GM10847 (cell line): ENCODE data around the gene HIP1R.

Experiments used
- POLR2A ChIP-seq: IDR thresholded peaks from 2 replicates; pipeline ENCODE4 v1.6.1; 2011; ENCODE audit not compliant: insufficient read length; ENCODE audit errors: extremely low read depth

The HIP1R gene

GRCh38 chr12:122823429-122823828, 11.8 kb upstream of the HIP1R start:
- TF ChIP-seq POLR2A = no peak

GRCh38 chr12:122825773-122826724, 9.2 kb upstream of the HIP1R start:
- TF ChIP-seq POLR2A = no peak

- no peak for TF ChIP-seq POLR2A
These were observed 8.0 kb upstream of the HIP1R start for GRCh38 chr12:122827258-122827657.

- TF ChIP-seq POLR2A = no peak
These were observed 4.6 kb upstream of the HIP1R start for GRCh38 chr12:122830517-122831214.

- TF ChIP-seq POLR2A = no peak
These were observed 945 bp upstream of the HIP1R start for GRCh38 chr12:122834104-122834920.

- TF ChIP-seq POLR2A = no peak
These were observed 431 bp downstream of the HIP1R start for GRCh38 chr12:122835750-122836026.

- no peak for TF ChIP-seq POLR2A
These were observed 1.0 kb downstream of the HIP1R start for GRCh38 chr12:122836027-122836921.

GRCh38 chr12:122837306-122838265, 2.3 kb downstream of the HIP1R start:
- no peak for TF ChIP-seq POLR2A

GRCh38 chr12:122838841-122839240, 3.6 kb downstream of the HIP1R start:
- TF ChIP-seq POLR2A = no peak

GRCh38 chr12:122839907-122840554, 4.8 kb downstream of the HIP1R start:
- no peak for TF ChIP-seq POLR2A

- no peak for TF ChIP-seq POLR2A
These were observed 5.6 kb downstream of the HIP1R start for GRCh38 chr12:122840580-122841513.
